OCI-LY3 (cell line): Measurements from ENCODE around the gene WRNIP1.

Experiments used
- H2AFZ ChIP-seq: fragments of 200-600, 300-600 bp; shearing (Covaris generic); 2 replicates; pipeline ENCODE4 v1.6.0; 2014; ENCODE audit warnings: antibody characterized with exemption, low read depth, low read length
- H3K27ac ChIP-seq: fragments of 200-600, 300-600 bp; sonication (generic); 2 replicates; pipeline ENCODE4 v1.5.1; 2014; ENCODE audit warnings: mild to moderate bottlenecking, low read length, moderate library complexity, mixed read lengths
- H3K27me3 ChIP-seq: fragments of 200-600, 300-600 bp; sonication (generic); 2 replicates; pipeline ENCODE4 v1.6.1; 2014; ENCODE audit warnings: low read depth, low read length, mixed read lengths
- H3K36me3 ChIP-seq: fragments of 200-600, 300-600 bp; sonication (generic); replicated peaks from 2 replicates; pipeline ENCODE3; 2014; ENCODE audit warnings: low read depth, low read length, mixed read lengths
- H3K4me1 ChIP-seq: fragments of 300-600, 200-600 bp; sonication (generic); 2 replicates; pipeline ENCODE4 v1.6.1; 2014; ENCODE audit warnings: low read length, mixed read lengths
- H3K4me2 ChIP-seq: fragments of 200-600, 300-600 bp; sonication (generic); 2 replicates; pipeline ENCODE4 v1.6.1; 2014; ENCODE audit warnings: low read length, mixed read lengths
- H3K4me3 ChIP-seq: fragments of 300-600, 200-600 bp; sonication (generic); 2 replicates; pipeline ENCODE4 v1.5.1; 2014; ENCODE audit warnings: antibody characterized with exemption, mild to moderate bottlenecking, low read length, moderate library complexity
- H3K79me2 ChIP-seq: fragments of 300-600, 200-600 bp; shearing (Covaris generic); 2 replicates; pipeline ENCODE4 v1.6.1; 2014; ENCODE audit warnings: mild to moderate bottlenecking, low read length, mixed read lengths
- H3K9ac ChIP-seq: fragments of 300-600, 200-600 bp; shearing (Covaris generic); 2 replicates; pipeline ENCODE4 v1.6.0; 2014; ENCODE audit warnings: mild to moderate bottlenecking, low read length, moderate library complexity
- H3K9me3 ChIP-seq: fragments of 200-600, 300-600 bp; shearing (Covaris generic); 2 replicates; pipeline ENCODE4 v1.6.1; 2014; ENCODE audit warnings: low read length, mixed read lengths; ENCODE audit not compliant: insufficient read depth
- H4K20me1 ChIP-seq: fragments of 200-600, 300-600 bp; sonication (generic); 2 replicates; pipeline ENCODE4 v1.6.1; 2016; ENCODE audit warnings: low read length, mixed read lengths; ENCODE audit not compliant: insufficient read depth
- EZH2phosphoT487 ChIP-seq: fragments of 200-600 bp; shearing (Covaris generic); IDR thresholded peaks from 2 replicates; pipeline ENCODE4 v1.6.1; 2018; ENCODE audit warnings: antibody characterized with exemption, mixed run types, low read depth
- TF ChIP-seq, protein P1 (sequence below): fragments of 200-600, 300-600 bp; sonication (generic); IDR thresholded peaks from 2 replicates; pipeline ENCODE4 v1.5.1; 2014; ENCODE audit warnings: antibody characterized with exemption, low read length, low read depth

The WRNIP1 gene

DNA sequence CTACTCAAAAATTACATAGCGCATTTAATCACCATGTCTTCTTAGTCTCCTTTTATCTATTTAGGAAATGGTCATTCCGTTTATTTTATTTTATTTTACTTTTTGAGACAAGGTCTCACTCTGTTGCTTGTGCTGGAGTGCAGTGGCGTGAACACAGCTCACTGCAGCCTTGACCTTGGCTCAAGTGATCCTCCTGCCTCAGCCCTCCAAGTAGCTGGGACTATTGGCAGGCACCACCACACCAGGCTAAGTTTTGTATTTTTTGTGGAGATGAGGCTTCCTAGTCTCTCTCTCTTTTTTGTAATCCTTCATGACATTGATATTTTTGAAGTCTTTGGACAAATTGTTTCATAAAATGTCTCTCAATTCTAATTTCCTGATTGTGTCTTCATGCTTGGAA, 9.7 kb upstream of the WRNIP1 start:
- Histone ChIP-seq H4K20me1 (no peaks in the 10 kb centered on the region), H3K27ac (no peak overlapping the region), H3K4me2 (no peak overlapping the region), H2AFZ (no peak overlapping the region), H3K4me3 (no peak overlapping the region), H3K9ac (no peak overlapping the region), H3K4me1 (no peaks in the 10 kb centered on the region), H3K27me3 (peaks cover 15% of the 10 kb centered on the region; the same call in 1 of the 2 replicates), H3K36me3 (no peaks in the 10 kb centered on the region), H3K9me3 (no peaks in the 10 kb centered on the region), H3K79me2 (no peaks in the 10 kb centered on the region)
- TF ChIP-seq EZH2phosphoT487, result no peak
- TF ChIP-seq, protein P1, sequence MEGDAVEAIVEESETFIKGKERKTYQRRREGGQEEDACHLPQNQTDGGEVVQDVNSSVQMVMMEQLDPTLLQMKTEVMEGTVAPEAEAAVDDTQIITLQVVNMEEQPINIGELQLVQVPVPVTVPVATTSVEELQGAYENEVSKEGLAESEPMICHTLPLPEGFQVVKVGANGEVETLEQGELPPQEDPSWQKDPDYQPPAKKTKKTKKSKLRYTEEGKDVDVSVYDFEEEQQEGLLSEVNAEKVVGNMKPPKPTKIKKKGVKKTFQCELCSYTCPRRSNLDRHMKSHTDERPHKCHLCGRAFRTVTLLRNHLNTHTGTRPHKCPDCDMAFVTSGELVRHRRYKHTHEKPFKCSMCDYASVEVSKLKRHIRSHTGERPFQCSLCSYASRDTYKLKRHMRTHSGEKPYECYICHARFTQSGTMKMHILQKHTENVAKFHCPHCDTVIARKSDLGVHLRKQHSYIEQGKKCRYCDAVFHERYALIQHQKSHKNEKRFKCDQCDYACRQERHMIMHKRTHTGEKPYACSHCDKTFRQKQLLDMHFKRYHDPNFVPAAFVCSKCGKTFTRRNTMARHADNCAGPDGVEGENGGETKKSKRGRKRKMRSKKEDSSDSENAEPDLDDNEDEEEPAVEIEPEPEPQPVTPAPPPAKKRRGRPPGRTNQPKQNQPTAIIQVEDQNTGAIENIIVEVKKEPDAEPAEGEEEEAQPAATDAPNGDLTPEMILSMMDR, result no peak

DNA sequence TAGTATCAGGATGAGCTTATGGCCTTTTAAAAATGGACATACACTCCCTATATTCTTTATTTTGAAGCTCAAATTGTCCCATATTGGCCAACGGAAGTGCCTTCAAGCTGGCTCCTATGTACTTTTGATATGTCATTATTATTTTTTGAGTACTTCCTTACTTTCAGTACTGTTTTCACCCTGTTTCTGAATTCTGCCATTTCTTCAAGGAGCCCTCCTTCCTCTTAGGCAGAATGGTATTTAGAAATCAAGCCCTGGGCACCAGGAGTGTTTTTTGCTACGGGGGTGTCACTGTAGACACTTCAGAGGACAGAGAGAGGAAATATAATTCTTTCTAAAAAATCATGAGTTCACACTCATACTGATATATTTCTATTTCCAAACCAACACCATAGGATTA, 9.0 kb upstream of the WRNIP1 start:
- Histone ChIP-seq H3K27me3 (peaks cover 10% of the 10 kb centered on the region; the same call in 1 of the 2 replicates), H3K4me3 (no peak overlapping the region), H3K9ac (no peak overlapping the region), H4K20me1 (no peaks in the 10 kb centered on the region), H3K9me3 (no peaks in the 10 kb centered on the region), H3K4me1 (no peaks in the 10 kb centered on the region; the same call in 1 of the 2 replicates), H3K27ac (no peak overlapping the region), H3K79me2 (no peaks in the 10 kb centered on the region), H2AFZ (no peak overlapping the region), H3K36me3 (no peaks in the 10 kb centered on the region), H3K4me2 (no peak overlapping the region)
- TF ChIP-seq EZH2phosphoT487, result no peak
- TF ChIP-seq, protein P1, result no peak

DNA sequence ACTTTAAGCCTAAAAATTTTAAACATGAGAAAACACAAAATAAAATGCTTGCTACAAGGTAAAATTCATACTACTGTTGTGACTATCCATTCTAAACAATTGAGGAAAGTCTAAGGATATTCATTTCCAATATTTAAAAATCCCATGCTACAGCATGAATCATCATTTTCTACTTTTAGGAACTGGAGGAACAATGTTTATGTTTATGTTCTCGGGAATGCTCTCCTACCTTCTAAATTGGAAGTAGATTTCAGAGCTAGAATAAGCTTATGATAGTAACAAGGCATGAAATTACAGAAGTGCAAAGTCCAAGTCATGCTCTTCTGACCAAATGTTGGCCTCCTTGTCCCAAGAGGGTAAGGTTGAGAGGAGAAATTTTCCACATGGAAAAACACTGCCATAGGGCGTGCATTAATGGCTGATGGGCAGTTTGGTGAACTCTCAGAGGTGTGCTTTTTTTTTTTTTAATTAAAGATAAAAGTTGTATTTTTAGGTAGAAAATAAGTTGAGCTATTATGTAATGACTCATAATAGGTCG, 8.4 kb upstream of the WRNIP1 start:
- Histone ChIP-seq H3K36me3 (no peaks in the 10 kb centered on the region), H3K4me3 (no peak overlapping the region)
- TF ChIP-seq EZH2phosphoT487, result no peak
- TF ChIP-seq, protein P1, result no peak

DNA sequence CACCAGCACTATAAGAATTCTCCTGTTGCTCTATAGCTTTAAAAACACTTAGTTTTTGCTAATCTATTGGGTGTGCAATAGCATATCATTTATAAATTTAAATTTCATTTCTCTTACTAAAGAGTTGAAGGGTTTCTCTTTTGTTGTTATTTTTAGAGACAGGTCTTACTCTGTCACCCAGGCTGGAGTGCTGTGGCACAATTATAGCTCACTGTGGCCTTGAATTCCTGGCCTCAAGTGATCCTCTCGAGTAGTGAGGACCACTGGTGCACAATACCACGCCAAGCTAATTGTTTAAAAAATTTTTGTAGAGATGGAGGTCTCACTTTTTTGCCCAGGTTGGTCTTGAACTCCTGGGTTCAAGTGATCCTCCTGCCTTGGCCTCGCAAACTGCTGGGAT, 6.2 kb upstream of the WRNIP1 start:
- no peaks in the 10 kb centered on the region for H4K20me1 ChIP-seq
- no peaks in the 10 kb centered on the region for H3K79me2 ChIP-seq
- H3K4me3 ChIP-seq, result no peak overlapping the region
- no peak overlapping the region for H2AFZ ChIP-seq
- H3K9me3 ChIP-seq, result no peaks in the 10 kb centered on the region
- no peak overlapping the region for H3K9ac ChIP-seq
- no peak overlapping the region for H3K27ac ChIP-seq
- no peak overlapping the region for H3K4me2 ChIP-seq
- H3K4me1 ChIP-seq, result no peaks in the 10 kb centered on the region; the same call in 1 of the 2 replicates
- TF ChIP-seq EZH2phosphoT487, result no peak
- TF ChIP-seq, protein P1, result no peak
- H3K27me3 ChIP-seq, result no peaks in the 10 kb centered on the region
- H3K36me3 ChIP-seq, result no peaks in the 10 kb centered on the region

More for the DNA sequence above, 8.4 kb upstream of the WRNIP1 start:
- Histone ChIP-seq H3K9ac (no peak overlapping the region), H3K4me1 (no peaks in the 10 kb centered on the region; the same call in 1 of the 2 replicates), H2AFZ (no peak overlapping the region), H3K79me2 (no peaks in the 10 kb centered on the region), H3K27ac (no peak overlapping the region), H3K9me3 (no peaks in the 10 kb centered on the region), H4K20me1 (no peaks in the 10 kb centered on the region), H3K27me3 (peaks cover 9% of the 10 kb centered on the region; the same call in 1 of the 2 replicates), H3K4me2 (no peak overlapping the region)
